CD4-positive, alpha-beta T cell treated with Interleukin-17A for 4 hours (primary cell): ENCODE data around the gene TAS2R20.
"Not testable (repeated sequence)": the region's sequence is repeated elsewhere in the genome, so short reads cannot be mapped to it uniquely, and the experiment has no call there.

ENCODE experiments used
- DNase-seq: peaks from one replicate; pipeline ENCODE4 v3.0.0-alpha.2; 2020; ENCODE audit warnings: mixed read lengths

TAS2R20 gene

GRCh38 chr12:10998204-10998603, at the start of gene TAS2R20:
Gene TAS2R20 (minus strand): TSS chr12:10998304. CDS start chr12:10997875, 429 bp downstream.
- DNase-seq = no peak

- not testable (repeated sequence) for DNase-seq
Measured at GRCh38 chr12:11041366-11041765, 43.3 kb upstream of the TAS2R20 start.

- no peak for DNase-seq
Measured at GRCh38 chr12:11040162-11040561, 42.1 kb upstream of the TAS2R20 start.

- DNase-seq = no peak
Measured at GRCh38 chr12:11039171-11039570, 41.1 kb upstream of the TAS2R20 start.

- DNase-seq = not testable (repeated sequence)
Measured at GRCh38 chr12:11033959-11034358, 35.9 kb upstream of the TAS2R20 start.

- no peak for DNase-seq
Measured at GRCh38 chr12:11031307-11031706, 33.2 kb upstream of the TAS2R20 start, which contains the start of gene TAS2R31. Gene TAS2R31 (minus strand): TSS chr12:11031407. CDS start chr12:11031335, 72 bp downstream.

GRCh38 chr12:11026118-11026517, 28.0 kb upstream of the TAS2R20 start:
- no peak for DNase-seq

- DNase-seq = no peak
Measured at GRCh38 chr12:11023387-11023786, 25.3 kb upstream of the TAS2R20 start.

GRCh38 chr12:11022520-11022919, 24.4 kb upstream of the TAS2R20 start, which contains the start of gene TAS2R19:
Gene TAS2R19 (minus strand): TSS chr12:11022620. CDS start chr12:11022571, 49 bp downstream.
- no peak for DNase-seq

GRCh38 chr12:11016937-11017336, 18.8 kb upstream of the TAS2R20 start:
- no peak for DNase-seq

- DNase-seq = no peak
Measured at GRCh38 chr12:11015775-11016430, 17.8 kb upstream of the TAS2R20 start.

- no peak for DNase-seq
Measured at GRCh38 chr12:11014234-11014633, 16.1 kb upstream of the TAS2R20 start.

GRCh38 chr12:11007608-11008007, 9.5 kb upstream of the TAS2R20 start:
- DNase-seq = no peak

- no peak for DNase-seq
Measured at GRCh38 chr12:10994307-10994706, 3.8 kb downstream of the TAS2R20 start.

GRCh38 chr12:10989107-10989506, 9.0 kb downstream of the TAS2R20 start:
- DNase-seq = no peak

GRCh38 chr12:10986812-10987211, 11.3 kb downstream of the TAS2R20 start, which contains the start of gene TAS2R50:
Gene TAS2R50 (minus strand): TSS chr12:10986912. CDS start chr12:10986860, 52 bp downstream.
- no peak for DNase-seq

- DNase-seq = peak; percentile 7
Measured at GRCh38 chr12:10982244-10982643, 15.9 kb downstream of the TAS2R20 start.

- no peak for DNase-seq
Measured at GRCh38 chr12:10974965-10975364, 23.1 kb downstream of the TAS2R20 start.

GRCh38 chr12:10968765-10969456, 29.2 kb downstream of the TAS2R20 start:
- no peak for DNase-seq

GRCh38 chr12:10967409-10967808, 30.7 kb downstream of the TAS2R20 start:
- no peak for DNase-seq

- no peak for DNase-seq
Measured at GRCh38 chr12:10966314-10966713, 31.8 kb downstream of the TAS2R20 start.

GRCh38 chr12:10965476-10965875, 32.6 kb downstream of the TAS2R20 start:
- no peak for DNase-seq

- DNase-seq = no peak
Measured at GRCh38 chr12:10960211-10960610, 37.9 kb downstream of the TAS2R20 start.

- DNase-seq = no peak
Measured at GRCh38 chr12:10959804-10960203, 38.3 kb downstream of the TAS2R20 start.
